Stomach (tissue), 4 donors: Measurements from ENCODE around the gene TMIGD1.

Experiments used
- CTCF ChIP-seq, 7 experiments: fragments of 450-650 bp in 4 of 7; fragments of 200-600 bp in 3 of 7; sonication (generic) in 3 of 7; IDR thresholded peaks; one replicate each; pipeline ENCODE4 v1.5.1; 2016 to 2019; ENCODE audit warnings: antibody characterized with exemption in 7 of 7, control low read depth in 2 of 7, mild to moderate bottlenecking in 1 of 7
- EP300 ChIP-seq: sonication (generic); formaldehyde crosslinking; IDR thresholded peaks from one replicate; pipeline ENCODE4 v1.6.1; 2017; ENCODE audit warnings: antibody characterized with exemption
- POLR2A ChIP-seq, 4 donors: fragments of 450-650 bp; IDR thresholded peaks; one replicate each; pipeline ENCODE4 v1.6.1; 2016; ENCODE audit warnings: antibody characterized with exemption in 4 of 4, control low read depth in 2 of 4, mild to moderate bottlenecking in 1 of 4, moderate library complexity in 1 of 4
- POLR2AphosphoS5 ChIP-seq, 3 donors: sonication (generic); formaldehyde crosslinking; IDR thresholded peaks; one replicate each; pipeline ENCODE4 v1.6.1; 2016; ENCODE audit warnings: antibody characterized with exemption in 3 of 3

- no peak for TF ChIP-seq POLR2A (IDR thresholded peaks at IDR 0.05)
- no peak for TF ChIP-seq POLR2AphosphoS5 (IDR thresholded peaks at IDR 0.05)
- no peak for TF ChIP-seq CTCF (IDR thresholded peaks at IDR 0.05)
- no peak for TF ChIP-seq EP300
These were observed 66.2 kb downstream of the TMIGD1 start for GRCh38 chr17:30267625-30268024.
